IPS-18c (cell line): ENCODE results near the gene JAGN1.
A peak's percentile ranks its signal among the peaks of the same experiment; 100 is the strongest.
"Not testable (repeated sequence)": the region's sequence is repeated elsewhere in the genome, so short reads cannot be mapped to it uniquely, and the experiment has no call there.

Source experiments
- H3K4me3 ChIP-seq: 2 replicates; pipeline ENCODE4 v1.7.0; 2013; ENCODE audit warnings: low read depth, mild to moderate bottlenecking, low read length, moderate library complexity; ENCODE audit not compliant: insufficient read depth
- H3K9me3 ChIP-seq: one replicate; pipeline ENCODE4 v1.6.1; 2013; ENCODE audit warnings: mild to moderate bottlenecking, low read length, moderate library complexity; ENCODE audit not compliant: control insufficient read depth, insufficient read depth

The JAGN1 gene

GRCh38 chr3:9887480-9887879, 2.9 kb upstream of the JAGN1 start:
- Histone ChIP-seq H3K9me3 (peaks cover 1% of the 10 kb centered on the region), H3K4me3 (no peak overlapping the region)

DNA sequence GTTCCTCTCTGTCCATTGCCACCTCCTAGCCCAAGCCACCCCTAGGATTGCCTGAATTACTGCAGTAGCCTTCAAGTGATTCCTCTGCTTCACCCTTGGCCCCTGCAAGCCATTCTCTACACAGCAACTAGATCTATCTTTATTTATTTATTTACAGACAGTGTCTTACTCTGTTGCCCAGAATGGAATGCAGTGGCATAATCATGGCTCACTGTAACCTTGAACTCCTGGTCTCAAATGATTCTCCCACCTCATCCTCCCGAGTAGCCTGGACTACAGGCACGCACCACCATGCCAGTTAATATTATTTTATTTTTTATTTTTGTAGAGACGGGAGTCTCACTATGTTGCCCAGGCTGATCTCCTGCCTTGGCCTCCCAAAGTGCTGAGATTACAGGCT, 1.9 kb upstream of the JAGN1 start:
- Histone ChIP-seq H3K9me3 (no peaks in the 10 kb centered on the region), H3K4me3 (no peak overlapping the region)

DNA sequence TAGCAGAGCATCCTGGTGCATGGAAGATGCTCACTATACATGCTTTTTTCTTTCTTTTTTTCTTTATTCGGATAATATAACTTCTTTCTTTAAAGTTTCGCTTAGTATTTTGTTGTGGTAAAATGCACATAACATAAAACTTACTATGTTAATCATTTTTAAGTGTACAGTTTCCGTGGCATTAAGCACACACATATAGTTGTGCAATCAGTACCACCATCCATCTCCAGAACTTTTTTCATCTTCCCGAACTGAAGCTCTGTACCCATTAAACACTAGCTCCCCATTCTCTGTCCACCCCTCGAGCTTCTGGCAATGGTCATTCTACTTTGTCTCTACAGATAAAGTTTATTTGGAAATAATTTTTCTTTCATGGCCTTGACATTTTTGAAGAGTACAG, 1.0 kb upstream of the JAGN1 start:
- Histone ChIP-seq H3K9me3 (no peaks in the 10 kb centered on the region), H3K4me3 (no peak overlapping the region)

DNA sequence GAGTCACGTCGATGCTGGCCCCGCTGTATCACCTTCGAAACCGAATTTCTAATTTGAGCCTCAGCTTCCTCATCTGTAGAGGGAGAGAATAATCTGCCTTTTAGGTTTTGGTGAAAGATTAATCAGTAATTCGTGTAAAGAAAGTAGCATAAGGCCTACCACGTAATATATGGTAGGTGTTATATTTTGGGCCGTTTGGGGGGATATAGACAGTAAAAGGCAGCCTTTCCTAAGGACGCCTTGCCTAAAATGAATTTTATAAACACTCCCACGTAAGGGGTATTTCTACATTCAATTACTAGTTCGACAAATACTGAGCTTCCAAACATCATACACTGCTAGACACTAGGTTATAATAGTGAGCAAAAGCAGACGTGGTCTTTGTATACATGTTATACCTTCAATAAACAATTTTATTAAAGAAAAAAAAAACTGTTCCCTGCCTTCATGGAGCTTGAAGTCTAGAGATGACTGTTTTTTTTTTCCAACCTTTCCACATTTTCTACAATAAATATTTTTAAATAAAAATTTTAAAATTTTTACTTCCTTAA, 737 bp downstream of the JAGN1 start:
- H3K4me3 ChIP-seq: peak overlapping the region; percentile 98
- no peaks in the 10 kb centered on the region for H3K9me3 ChIP-seq

DNA sequence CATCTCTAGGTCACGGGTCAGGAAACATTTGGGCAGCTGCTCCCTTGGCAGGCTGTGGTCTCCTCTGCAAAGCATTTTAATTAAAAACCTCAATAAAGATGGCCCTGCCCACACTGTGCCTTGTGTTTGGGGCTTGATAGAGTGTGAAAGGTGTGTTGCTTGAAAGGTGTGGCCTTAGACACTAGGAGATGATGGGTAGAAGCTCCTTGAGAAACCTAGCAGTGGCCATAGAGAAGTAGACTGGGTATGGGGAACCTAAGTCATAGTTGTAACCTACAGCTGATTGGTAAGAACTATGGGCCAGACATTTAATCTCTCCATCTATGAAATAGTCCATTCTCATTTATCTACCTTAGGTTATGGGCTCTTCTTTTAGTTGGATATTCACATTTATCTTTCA, 3.3 kb downstream of the JAGN1 start:
- H3K4me3 ChIP-seq: no peak overlapping the region

GRCh38 chr3:9895715-9896114, 5.3 kb downstream of the JAGN1 start:
- H3K9me3 ChIP-seq, H3K4me3 ChIP-seq: not testable (repeated sequence)

More for the DNA sequence above, 3.3 kb downstream of the JAGN1 start:
- H3K9me3 ChIP-seq: no peaks in the 10 kb centered on the region

DNA sequence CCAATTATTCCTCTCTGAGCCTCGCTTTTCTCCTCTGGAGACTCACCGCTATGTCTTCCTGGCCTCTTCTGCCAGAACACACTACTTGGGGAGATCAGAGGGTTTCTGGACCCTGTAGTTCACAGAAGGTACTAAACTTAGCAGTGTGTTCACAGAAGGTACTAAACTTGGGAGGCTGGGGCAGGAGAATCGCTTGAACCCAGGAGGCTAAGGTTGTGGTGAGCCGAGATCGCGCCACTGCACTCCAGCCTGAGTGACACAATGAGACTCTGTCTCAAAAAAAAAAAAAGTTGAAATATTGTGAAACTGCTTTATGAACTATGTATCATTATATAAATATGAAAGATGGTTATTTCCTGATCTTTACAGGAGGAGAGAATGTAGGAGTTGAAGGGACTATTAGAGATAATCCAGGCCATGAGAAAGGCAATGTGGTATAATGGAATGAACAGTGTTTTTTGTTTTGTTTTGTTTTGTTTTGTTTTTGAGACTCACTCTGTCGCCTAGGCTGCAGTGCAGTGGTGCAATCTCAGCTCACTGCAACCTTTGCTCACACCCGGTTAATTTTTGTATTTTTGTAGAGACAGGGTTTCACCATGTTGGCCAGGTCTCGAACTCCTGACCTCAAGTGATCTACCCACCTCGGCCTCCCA, 6.5 kb downstream of the JAGN1 start:
- H3K4me3 ChIP-seq, H3K9me3 ChIP-seq: not testable (repeated sequence)

DNA sequence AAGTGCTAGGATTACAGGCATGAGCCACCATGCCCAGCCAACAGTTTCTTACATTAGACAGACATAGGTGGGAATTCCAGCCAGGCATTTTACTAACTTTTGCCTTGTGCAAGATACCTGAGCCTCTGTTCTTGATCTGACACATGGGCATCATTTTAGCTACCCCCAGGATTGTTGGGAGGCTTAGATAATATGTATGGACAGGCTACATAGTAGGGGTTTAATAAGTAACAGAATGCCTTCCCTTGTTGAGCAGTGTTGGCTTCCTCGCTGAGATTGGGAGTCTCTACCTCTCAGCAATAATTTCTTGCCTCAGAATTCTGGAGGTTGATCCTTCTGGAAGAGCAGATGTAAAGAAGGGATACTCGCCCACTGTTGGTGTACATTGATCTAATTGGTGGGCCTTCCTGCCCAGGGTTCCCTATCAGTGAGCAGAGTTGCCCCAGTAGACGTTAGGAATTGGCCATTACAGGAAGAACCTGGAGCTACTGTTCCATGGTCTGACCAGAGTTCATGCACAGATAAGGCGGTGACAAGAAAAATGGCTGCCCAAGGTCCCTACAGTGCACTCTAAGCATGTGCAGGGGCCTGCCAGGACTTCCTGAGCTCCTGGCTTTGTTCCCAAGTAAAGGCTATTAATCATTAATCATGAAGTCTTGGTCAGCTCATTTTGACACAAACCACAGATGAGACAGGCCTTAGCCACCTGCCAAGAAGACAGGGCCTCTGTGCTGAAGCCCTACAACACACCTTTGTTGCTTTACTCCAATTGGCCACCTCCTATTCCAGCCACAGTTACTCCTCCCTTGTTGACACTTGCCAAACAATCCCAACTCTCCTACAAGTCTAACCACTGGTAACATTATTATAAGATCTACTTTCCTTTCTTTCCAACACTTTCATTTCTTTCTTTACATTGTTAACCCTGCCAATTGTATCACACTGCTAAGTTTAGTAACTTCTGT, 7.3 kb downstream of the JAGN1 start:
- Histone ChIP-seq H3K9me3 (no peaks in the 10 kb centered on the region), H3K4me3 (no peak overlapping the region)

DNA sequence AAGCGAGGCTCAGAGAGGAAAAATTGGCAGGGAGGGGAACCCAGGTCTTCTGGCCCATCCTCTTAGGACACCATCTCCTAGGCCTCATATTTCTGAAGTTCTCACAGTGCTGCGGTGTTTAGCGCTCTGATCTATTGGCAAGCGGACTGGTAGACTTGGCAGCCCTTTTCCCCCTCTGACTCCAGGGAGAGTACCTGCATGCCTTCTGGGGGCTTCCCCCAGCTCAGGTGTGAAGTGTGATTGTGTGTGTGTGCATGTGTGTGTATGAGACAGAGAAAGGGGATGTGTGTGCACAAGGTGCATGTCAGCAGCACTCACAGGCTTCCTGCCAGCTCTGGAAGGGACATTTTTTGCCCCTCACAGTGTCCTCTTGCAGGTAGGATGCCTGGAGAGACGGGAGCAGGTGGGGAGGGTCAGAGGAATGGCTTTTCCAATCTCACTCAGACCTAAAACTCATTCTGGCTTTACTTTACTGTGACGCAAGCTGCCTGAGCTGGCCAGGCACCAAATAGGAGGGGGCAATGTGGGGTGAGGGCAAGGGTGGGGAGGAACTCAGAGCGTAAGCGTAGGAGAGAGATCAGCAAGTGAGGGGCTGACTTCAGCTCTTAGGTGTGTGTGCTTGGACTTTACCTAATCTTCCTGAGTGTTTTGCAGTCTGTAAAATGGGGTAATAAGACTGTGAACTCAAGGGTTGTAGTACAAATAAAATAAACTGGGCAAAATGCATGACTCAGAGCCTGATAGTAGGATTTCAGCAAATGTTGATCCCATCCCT, 8.2 kb downstream of the JAGN1 start:
- H3K9me3 ChIP-seq: no peaks in the 10 kb centered on the region
- no peak overlapping the region for H3K4me3 ChIP-seq

DNA sequence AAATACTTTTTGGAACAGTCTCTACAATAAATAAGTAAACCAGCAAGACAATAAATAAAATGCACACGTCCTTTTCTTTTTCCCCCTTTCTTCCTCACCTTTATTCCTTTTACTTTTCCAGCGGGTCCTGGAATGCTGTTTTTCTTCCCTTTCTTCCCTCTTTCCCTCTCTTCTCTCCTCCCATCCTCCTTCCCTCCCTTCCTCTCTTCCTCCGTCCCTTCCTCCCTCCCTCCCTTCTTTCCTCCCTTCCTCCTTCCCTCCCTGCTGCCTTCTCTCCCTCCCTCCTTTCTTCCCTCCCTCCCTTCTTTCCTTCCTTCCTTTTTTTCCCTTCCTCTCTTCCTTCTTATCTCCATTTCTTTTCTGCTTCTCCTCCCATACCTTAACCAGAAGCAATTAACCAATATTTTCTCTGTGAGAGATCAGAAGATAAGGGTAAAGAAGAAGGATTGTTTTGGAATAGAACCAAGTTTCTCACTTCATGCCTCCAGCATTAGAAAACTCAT, 8.9 kb downstream of the JAGN1 start:
- no peak overlapping the region for H3K4me3 ChIP-seq
- H3K9me3 ChIP-seq: no peaks in the 10 kb centered on the region

GRCh38 chr3:9900965-9901415, 10.6 kb downstream of the JAGN1 start:
- not testable (repeated sequence) for H3K4me3 ChIP-seq, H3K9me3 ChIP-seq

GRCh38 chr3:9901967-9902366, 11.6 kb downstream of the JAGN1 start:
- H3K9me3 ChIP-seq: no peaks in the 10 kb centered on the region
- no peak overlapping the region for H3K4me3 ChIP-seq

- Histone ChIP-seq H3K4me3 (peak within 1 kb of the TSS; percentile 15; the same call in 1 of the 2 replicates), H3K9me3 (no peaks in the 10 kb centered on the region)
Observed at GRCh38 chr3:9902372-9903237, 12.2 kb downstream of the JAGN1 start, which contains the start of gene IL17RE. Gene IL17RE, plus strand, starts transcription at chr3:9902848. Its CDS starts 85 bp downstream, at chr3:9902933.

DNA sequence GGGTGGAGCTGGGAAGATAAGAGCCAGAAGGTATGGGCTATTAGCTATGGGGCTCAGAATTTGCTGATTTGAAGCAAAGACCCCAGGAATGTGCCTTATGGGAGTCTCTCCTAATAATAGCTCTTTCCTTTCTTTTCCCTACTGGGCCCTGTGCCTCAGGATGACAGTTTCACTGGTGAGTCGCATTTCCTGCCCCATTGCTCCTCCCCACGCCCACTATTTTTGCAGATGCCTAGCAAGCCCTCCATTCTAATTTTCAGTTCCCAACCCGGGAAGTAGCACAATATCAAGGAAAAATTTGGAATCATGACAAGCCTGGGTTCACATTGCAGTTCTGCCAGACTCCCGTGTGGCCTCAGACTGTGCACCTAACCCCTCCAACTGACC, 12.8 kb downstream of the JAGN1 start:
- no peak overlapping the region for H3K4me3 ChIP-seq
- H3K9me3 ChIP-seq: no peaks in the 10 kb centered on the region

- Histone ChIP-seq H3K9me3 (no peaks in the 10 kb centered on the region), H3K4me3 (no peak overlapping the region)
Observed at GRCh38 chr3:9903904-9904303, 13.5 kb downstream of the JAGN1 start.

GRCh38 chr3:9906480-9906879, 16.1 kb downstream of the JAGN1 start:
- H3K9me3 ChIP-seq: no peaks in the 10 kb centered on the region
- no peak overlapping the region for H3K4me3 ChIP-seq
